ENCODE data around the gene RSPRY1.
"Not testable (repeated sequence)": the region's sequence is repeated elsewhere in the genome, so short reads cannot be mapped to it uniquely, and the experiment has no call there.

RSPRY1 gene

GRCh38 chr16:57263541-57264351 is 77.6 kb downstream of the RSPRY1 start:
- DNase-seq (ENCODE audit: low spot score): no peak
- no peak for TF ChIP-seq CTCF (IDR thresholded peaks at IDR 0.05; ENCODE audit: extremely low read depth, insufficient read depth, missing control alignments)
- in situ Hi-C loops (cut with MboI; ENCODE audit: low pct_unique_long_range_greater_than_20kb, low sequenced_read_pairs, unreplicated experiment): no loop called here

GRCh38 chr16:57264381-57264780 is 78.3 kb downstream of the RSPRY1 start:
- no peak for DNase-seq (ENCODE audit: low spot score)
- TF ChIP-seq CTCF (IDR thresholded peaks at IDR 0.05; ENCODE audit: extremely low read depth, insufficient read depth, missing control alignments): no peak
- in situ Hi-C loops (cut with MboI; ENCODE audit: low pct_unique_long_range_greater_than_20kb, low sequenced_read_pairs, unreplicated experiment): no loop called here

GRCh38 chr16:57264950-57265371 is 78.8 kb downstream of the RSPRY1 start:
- DNase-seq (ENCODE audit: low spot score): no peak
- in situ Hi-C loops (cut with MboI; ENCODE audit: low pct_unique_long_range_greater_than_20kb, low sequenced_read_pairs, unreplicated experiment): no loop called here
- no peak for TF ChIP-seq CTCF (IDR thresholded peaks at IDR 0.05; ENCODE audit: extremely low read depth, insufficient read depth, missing control alignments)

GRCh38 chr16:57265850-57266530 is 79.9 kb downstream of the RSPRY1 start:
- DNase-seq (ENCODE audit: low spot score): no peak
- in situ Hi-C loops (cut with MboI; ENCODE audit: low pct_unique_long_range_greater_than_20kb, low sequenced_read_pairs, unreplicated experiment): no loop called here
- no peak for TF ChIP-seq CTCF (IDR thresholded peaks at IDR 0.05; ENCODE audit: extremely low read depth, insufficient read depth, missing control alignments)

- peak; percentile 31 for DNase-seq (ENCODE audit: low spot score)
- in situ Hi-C loops (cut with MboI; ENCODE audit: low pct_unique_long_range_greater_than_20kb, low sequenced_read_pairs, unreplicated experiment): no loop called here
- TF ChIP-seq CTCF (IDR thresholded peaks at IDR 0.05; ENCODE audit: extremely low read depth, insufficient read depth, missing control alignments): no peak
Observed at GRCh38 chr16:57266531-57267260, 80.6 kb downstream of the RSPRY1 start.

- DNase-seq (ENCODE audit: low spot score); in situ Hi-C loops (cut with MboI; ENCODE audit: low pct_unique_long_range_greater_than_20kb, low sequenced_read_pairs, unreplicated experiment): not testable (repeated sequence)
Observed at GRCh38 chr16:57267343-57267742, 81.2 kb downstream of the RSPRY1 start.
